Measurements from ENCODE around the gene DNMT3B.

Gene DNMT3B

GRCh38 chr20:32751702-32752457 is 10.3 kb upstream of the DNMT3B start:
- TF ChIP-seq MYC (IDR thresholded peaks at IDR 0.05; ENCODE audit: low read depth, low read length) (no peak), MAX (IDR thresholded peaks at IDR 0.05; ENCODE audit: low read depth, low read length) (no peak), CTCF (IDR thresholded peaks at IDR 0.05; ENCODE audit: low read depth, low read length) (no peak)
- no peak for DNase-seq (ENCODE audit: low read depth)
- H3K4me3 ChIP-seq (ENCODE audit: low read depth, low read length): no peak overlapping the region

GRCh38 chr20:32752458-32753250 is 9.5 kb upstream of the DNMT3B start:
- TF ChIP-seq CTCF (IDR thresholded peaks at IDR 0.05; ENCODE audit: low read depth, low read length): no peak
- DNase-seq (ENCODE audit: low read depth): peak; percentile 57
- no peak overlapping the region for H3K4me3 ChIP-seq (ENCODE audit: low read depth, low read length)

GRCh38 chr20:32753731-32754130 is 8.5 kb upstream of the DNMT3B start:
- no peak for TF ChIP-seq MYC (IDR thresholded peaks at IDR 0.05; ENCODE audit: low read depth, low read length)
- no peak for TF ChIP-seq CTCF (IDR thresholded peaks at IDR 0.05; ENCODE audit: low read depth, low read length)
- TF ChIP-seq POLR2A (IDR thresholded peaks at IDR 0.05; ENCODE audit: extremely low read depth, insufficient read length): no peak
- TF ChIP-seq MAX (IDR thresholded peaks at IDR 0.05; ENCODE audit: low read depth, low read length): no peak
- DNase-seq (ENCODE audit: low read depth): no peak
- H3K4me3 ChIP-seq (ENCODE audit: low read depth, low read length): no peak overlapping the region

GRCh38 chr20:32756156-32756555 is 6.0 kb upstream of the DNMT3B start:
- no peak for TF ChIP-seq MAX (IDR thresholded peaks at IDR 0.05; ENCODE audit: low read depth, low read length)
- TF ChIP-seq POLR2A (IDR thresholded peaks at IDR 0.05; ENCODE audit: extremely low read depth, insufficient read length): no peak
- TF ChIP-seq CTCF (IDR thresholded peaks at IDR 0.05; ENCODE audit: low read depth, low read length): no peak
- no peak for TF ChIP-seq MYC (IDR thresholded peaks at IDR 0.05; ENCODE audit: low read depth, low read length)
- no peak for DNase-seq (ENCODE audit: low read depth)
- no peak overlapping the region for H3K4me3 ChIP-seq (ENCODE audit: low read depth, low read length)

- TF ChIP-seq POLR2A (IDR thresholded peaks at IDR 0.05; ENCODE audit: extremely low read depth, insufficient read length): no peak
- TF ChIP-seq MYC (IDR thresholded peaks at IDR 0.05; ENCODE audit: low read depth, low read length): no peak
- TF ChIP-seq CTCF (IDR thresholded peaks at IDR 0.05; ENCODE audit: low read depth, low read length): no peak
- TF ChIP-seq MAX (IDR thresholded peaks at IDR 0.05; ENCODE audit: low read depth, low read length): no peak
- no peak for DNase-seq (ENCODE audit: low read depth)
- no peak overlapping the region for H3K4me3 ChIP-seq (ENCODE audit: low read depth, low read length)
These were observed 761 bp upstream of the DNMT3B start for GRCh38 chr20:32761417-32761830.
